GM19455 (cell line): ENCODE data around the gene GCGR.

Experiments used
- ATAC-seq: cut with Tn5 transposase; IDR thresholded peaks from one replicate; pipeline ENCODE4 v1.9.1; 2021; ENCODE audit not compliant: unreplicated experiment

GCGR gene

GRCh38 chr17:81845881-81846742 lies 42.2 kb downstream of the GCGR start:
- ATAC-seq: no peak

DNA sequence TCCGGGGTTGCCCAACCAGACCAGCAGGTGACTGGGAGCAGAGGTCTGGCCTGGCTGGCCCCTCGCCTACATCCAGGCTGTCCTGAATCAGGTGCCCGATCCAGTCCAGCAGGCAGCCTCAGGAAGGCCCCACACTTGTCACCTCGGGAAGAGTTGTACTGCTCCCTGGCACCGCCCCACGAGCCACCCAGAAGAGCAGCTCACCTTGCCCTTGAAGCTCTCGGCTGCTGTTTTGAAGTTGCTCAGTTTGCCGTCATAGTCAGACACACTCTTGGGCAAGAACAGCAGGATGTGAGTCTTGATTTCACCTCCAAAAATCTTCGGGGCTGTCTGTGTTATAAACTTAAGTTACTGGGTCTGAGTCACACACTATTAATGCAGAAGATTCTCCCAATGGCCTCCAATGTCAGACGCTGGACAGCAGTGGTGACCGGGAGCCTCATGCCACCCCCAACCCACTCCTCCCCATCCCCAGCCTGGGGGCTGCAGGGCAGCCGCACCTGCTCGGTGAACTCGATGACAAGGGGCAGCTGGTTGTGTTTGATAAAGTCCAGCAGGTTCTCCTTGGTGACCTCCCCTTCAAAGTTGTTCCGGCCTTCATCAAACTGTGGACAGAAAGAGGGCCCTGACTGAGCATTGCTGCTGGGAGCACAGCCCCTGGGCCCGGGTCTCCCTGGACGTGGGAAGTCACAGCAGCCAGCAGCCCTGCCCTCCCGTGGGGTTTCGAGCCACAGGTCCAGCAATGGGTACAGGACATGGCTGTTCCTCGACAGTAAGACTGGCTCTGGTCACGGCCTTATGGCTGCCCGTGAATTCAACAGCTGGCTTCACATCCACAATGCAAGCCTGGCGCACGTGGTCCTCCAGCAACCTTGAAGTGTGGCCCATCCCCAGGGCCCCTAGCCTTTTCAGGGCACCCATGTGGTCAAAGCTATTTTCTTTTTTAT lies 43.1 kb downstream of the GCGR start:
- ATAC-seq: no peak

GRCh38 chr17:81849457-81849856 lies 45.5 kb downstream of the GCGR start:
- ATAC-seq: no peak

- ATAC-seq: no peak
Observed at GRCh38 chr17:81851423-81851822, 47.5 kb downstream of the GCGR start.

DNA sequence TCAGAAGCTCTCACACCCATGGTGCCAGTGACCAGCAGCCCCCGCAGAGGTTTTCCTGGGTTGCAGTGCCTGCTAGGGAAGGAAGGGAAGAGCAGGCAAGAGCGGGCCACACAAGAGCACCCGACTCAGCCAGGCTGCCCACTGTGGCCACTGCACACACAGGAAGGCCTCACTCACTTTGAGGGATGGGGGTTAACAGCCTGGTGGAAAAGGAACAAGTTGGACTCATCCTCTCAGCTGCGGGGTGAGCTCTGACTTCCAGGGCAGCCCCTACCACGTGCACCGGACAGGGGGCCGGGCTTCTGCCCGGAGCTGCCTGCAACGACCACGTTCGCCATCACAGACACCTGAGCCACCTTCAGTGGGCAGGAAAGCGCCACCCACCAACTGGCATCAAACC lies 48.3 kb downstream of the GCGR start:
- no peak for ATAC-seq

- ATAC-seq: no peak
Observed at GRCh38 chr17:81854974-81855774, 51.2 kb downstream of the GCGR start.

DNA sequence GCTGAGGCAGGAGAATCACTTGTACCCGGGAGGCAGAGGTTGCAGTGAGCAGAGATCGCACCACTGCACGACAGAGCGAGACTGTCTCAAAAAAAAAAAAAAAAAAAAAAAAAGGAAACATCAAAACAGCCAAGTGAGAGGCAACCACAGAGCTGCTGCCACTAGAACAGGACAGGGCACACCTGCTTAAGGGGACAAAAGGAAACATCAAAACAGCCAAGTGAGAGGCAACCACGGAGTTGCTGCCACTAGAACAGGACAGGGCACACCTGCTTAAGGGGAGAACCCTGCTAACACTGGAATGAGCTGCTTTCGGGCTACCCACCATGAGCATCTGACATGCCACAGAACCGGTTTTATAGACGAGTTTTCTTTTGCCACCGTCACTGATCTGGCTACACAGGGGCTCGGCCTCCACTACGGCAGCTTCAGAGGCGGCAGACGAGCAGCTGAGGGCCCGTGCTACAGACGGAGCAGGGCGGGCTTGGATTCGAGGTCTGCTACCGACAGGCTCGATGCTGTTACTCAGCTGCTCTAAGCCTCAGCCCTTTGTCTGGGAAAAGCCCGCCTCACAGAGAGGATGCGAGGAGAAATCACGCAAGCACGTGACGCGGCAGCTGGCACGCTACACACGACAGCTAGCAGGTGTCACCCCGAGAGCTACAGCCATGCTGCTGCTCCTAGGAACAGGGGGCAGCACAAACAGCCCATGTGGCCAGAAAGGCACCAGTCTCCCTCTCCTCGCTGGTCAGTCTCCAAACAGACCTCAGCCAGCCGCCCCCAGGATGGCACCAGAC lies 54.4 kb downstream of the GCGR start:
- ATAC-seq: no peak

- no peak for ATAC-seq
Observed at GRCh38 chr17:81858967-81859905, 55.3 kb downstream of the GCGR start.

- peak; percentile 8 for ATAC-seq
Observed at GRCh38 chr17:81859906-81860755, 56.2 kb downstream of the GCGR start, which contains the start of gene P4HB. Gene P4HB (minus strand): TSS chr17:81860535. CDS start chr17:81860471, 64 bp downstream.

DNA sequence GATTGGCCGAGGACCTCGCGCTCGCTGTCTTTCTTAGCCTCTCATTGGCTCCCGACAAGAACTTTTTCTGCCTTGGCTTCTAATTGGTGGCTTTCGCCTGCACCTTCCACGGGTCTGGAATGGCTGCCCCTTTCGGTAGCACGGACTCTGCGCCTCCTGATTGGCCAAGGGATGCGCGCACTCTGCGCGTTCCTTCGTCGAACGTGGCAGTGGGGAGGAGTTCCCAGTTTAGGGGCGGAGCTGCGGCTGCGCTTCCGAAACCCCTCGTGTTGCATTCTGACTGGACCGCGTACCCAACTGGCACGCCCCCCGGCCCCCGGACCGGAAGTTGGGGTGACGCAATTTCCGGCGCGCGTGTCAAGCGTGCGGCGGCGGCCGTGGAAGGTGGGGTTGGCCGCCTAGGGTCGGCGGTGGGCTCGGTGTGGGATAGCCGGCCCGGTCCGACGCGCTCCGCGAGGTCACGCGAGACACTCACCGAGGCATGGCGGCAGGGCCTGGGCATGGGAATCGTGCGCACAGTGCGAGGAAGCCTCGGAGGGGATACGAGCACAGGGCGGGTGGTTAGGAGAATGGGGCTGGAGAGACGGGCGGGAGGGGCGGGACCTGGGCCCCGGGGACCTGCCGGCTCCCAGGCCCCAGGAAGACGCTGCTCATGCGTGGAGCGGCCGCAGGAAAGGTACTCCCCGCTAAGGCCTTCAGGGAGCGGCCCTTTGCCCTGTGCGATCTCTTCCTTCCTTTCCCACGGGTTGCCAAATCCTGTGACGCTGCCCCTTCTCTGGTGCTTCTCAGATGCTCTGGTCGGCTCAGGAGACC lies 57.0 kb downstream of the GCGR start:
- ATAC-seq: peak; percentile 79

DNA sequence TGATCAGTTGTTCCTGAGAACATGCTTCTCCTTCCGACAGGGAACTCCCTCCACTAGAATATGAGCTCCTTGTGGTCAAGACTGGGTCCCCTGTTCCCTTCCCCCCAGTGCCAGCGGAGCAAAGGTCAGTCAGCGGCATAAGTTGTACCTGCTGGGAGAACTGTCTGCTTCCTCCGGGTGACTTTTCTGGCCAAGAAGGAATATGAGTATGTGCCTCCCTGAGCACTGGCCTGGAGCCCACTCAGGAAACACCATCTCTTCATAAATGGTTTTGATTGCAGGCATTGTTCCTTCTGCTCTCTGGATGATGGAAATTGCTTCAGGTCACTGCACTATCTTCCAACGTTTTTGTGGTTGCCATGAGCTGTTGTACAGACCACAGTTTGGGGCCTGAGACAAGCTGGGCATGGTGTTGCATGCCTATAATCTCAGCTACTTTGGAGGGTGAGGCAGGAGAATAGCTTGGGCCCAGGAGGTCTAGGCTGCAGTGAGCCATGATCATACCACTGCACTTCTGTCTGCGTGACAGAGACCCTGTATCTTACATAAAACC lies 59.2 kb downstream of the GCGR start:
- no peak for ATAC-seq
